Suprapubic skin (tissue), 4 donors: ENCODE results near the gene ENGASE. TPM values are rescaled to one million over a fixed set of nuclear protein-coding genes. Genes with fewer than 3 reads are reported as not detected.

ENCODE experiments used
- DNase-seq, 2 donors: peaks; one replicate each; pipeline ENCODE4 v3.0.0-alpha.2; 2019; ENCODE audit warnings: low spot score in 2 of 2
- H3K27ac ChIP-seq: fragments of 200-600 bp; sonication (generic); one replicate; pipeline ENCODE4 v1.5.1; 2019
- H3K27me3 ChIP-seq: fragments of 200-600 bp; sonication (generic); one replicate; pipeline ENCODE4 v1.5.1; 2019
- H3K36me3 ChIP-seq: fragments of 200-600 bp; sonication (generic); one replicate; pipeline ENCODE4 v1.5.1; 2019
- H3K4me1 ChIP-seq: fragments of 200-600 bp; sonication (generic); one replicate; pipeline ENCODE4 v1.5.1; 2019
- H3K4me3 ChIP-seq: fragments of 200-600 bp; sonication (generic); one replicate; pipeline ENCODE4 v1.5.1; 2019; ENCODE audit warnings: mild to moderate bottlenecking
- H3K9me3 ChIP-seq: fragments of 200-600 bp; sonication (generic); one replicate; pipeline ENCODE4 v1.5.1; 2019
- CTCF ChIP-seq, 2 donors: fragments of 200-600 bp in 1 of 2; fragments of 450-650 bp in 1 of 2; sonication (generic) in 1 of 2; IDR thresholded peaks; one replicate each; pipeline ENCODE4 v1.5.1; 2016 to 2019; ENCODE audit warnings: antibody characterized with exemption in 2 of 2, mild to moderate bottlenecking in 1 of 2, moderate library complexity in 1 of 2
- EP300 ChIP-seq: sonication (generic); formaldehyde crosslinking; IDR thresholded peaks from one replicate; pipeline ENCODE4 v1.6.1; 2017; ENCODE audit warnings: antibody characterized with exemption
- POLR2A ChIP-seq, 2 donors: fragments of 450-650 bp; IDR thresholded peaks; one replicate each; pipeline ENCODE4 v1.6.1; 2017; ENCODE audit warnings: antibody characterized with exemption in 2 of 2, mild to moderate bottlenecking in 2 of 2, moderate library complexity in 2 of 2
- POLR2AphosphoS5 ChIP-seq, 3 donors: sonication (generic); formaldehyde crosslinking; IDR thresholded peaks; one replicate each; pipeline ENCODE4 v1.6.1; 2017; ENCODE audit warnings: antibody characterized with exemption in 3 of 3
- WGBS: methylation state at CpG from one replicate; pipeline ENCODE4 v1.1.5; 2018; 5-methylcytosine and 5-hydroxymethylcytosine counted together
- total RNA-seq, 4 donors: library from RNA; depleted of rRNA; stranded (reverse); fragments of >200 nt; gene quantifications; one replicate each; pipeline ENCODE4 v1.1.0, GENCODE V29; 2016

Gene ENGASE
- total RNA-seq, 4 donors from 2014 or later = 20.6 to 87.6 (median 38.4) TPM

- TF ChIP-seq POLR2AphosphoS5 (IDR thresholded peaks at IDR 0.05) (no peak), EP300 (no peak), POLR2A (IDR thresholded peaks at IDR 0.05) (no peak), CTCF (IDR thresholded peaks at IDR 0.05) (no peak)
- WGBS = 86% methylated on average over 20 of the region's 21 CpGs
- no peak for DNase-seq
- H3K36me3 ChIP-seq = no peaks in the 10 kb centered on the region
- H3K4me1 ChIP-seq = peaks cover 23% of the 10 kb centered on the region
- H3K27ac ChIP-seq = peak overlapping the region; percentile 7
- no peaks in the 10 kb centered on the region for H3K9me3 ChIP-seq
- no peaks in the 10 kb centered on the region for H3K27me3 ChIP-seq
- no peak overlapping the region for H3K4me3 ChIP-seq
Measured at GRCh38 chr17:79048826-79049755, 25.5 kb upstream of the ENGASE start.

GRCh38 chr17:79049821-79050220 is 24.8 kb upstream of the ENGASE start:
- Histone ChIP-seq H3K9me3 (no peaks in the 10 kb centered on the region), H3K4me1 (peaks cover 23% of the 10 kb centered on the region), H3K27me3 (no peaks in the 10 kb centered on the region), H3K4me3 (no peak overlapping the region), H3K27ac (no peak overlapping the region), H3K36me3 (no peaks in the 10 kb centered on the region)
- 87% methylated on average over 6 of the region's 11 CpGs for WGBS
- TF ChIP-seq CTCF (IDR thresholded peaks at IDR 0.05) = no peak
- no peak for TF ChIP-seq POLR2AphosphoS5 (IDR thresholded peaks at IDR 0.05)
- TF ChIP-seq EP300 = no peak
- TF ChIP-seq POLR2A (IDR thresholded peaks at IDR 0.05) = no peak
- no peak for DNase-seq

- TF ChIP-seq EP300 = no peak
- no peak for TF ChIP-seq POLR2A (IDR thresholded peaks at IDR 0.05)
- no peak for TF ChIP-seq CTCF (IDR thresholded peaks at IDR 0.05)
- TF ChIP-seq POLR2AphosphoS5 (IDR thresholded peaks at IDR 0.05) = no peak
- no peaks in the 10 kb centered on the region for H3K36me3 ChIP-seq
- DNase-seq = no peak
- WGBS = 87% methylated on average over 3 of the region's 6 CpGs
- no peaks in the 10 kb centered on the region for H3K9me3 ChIP-seq
- H3K27ac ChIP-seq = no peak overlapping the region
- H3K27me3 ChIP-seq = no peaks in the 10 kb centered on the region
- H3K4me1 ChIP-seq = peaks cover 21% of the 10 kb centered on the region
- H3K4me3 ChIP-seq = no peak overlapping the region
Measured at GRCh38 chr17:79050551-79050950, 24.1 kb upstream of the ENGASE start.

GRCh38 chr17:79051306-79051705 is 23.3 kb upstream of the ENGASE start:
- H3K4me1 ChIP-seq = peaks cover 14% of the 10 kb centered on the region
- no peak overlapping the region for H3K4me3 ChIP-seq
- no peaks in the 10 kb centered on the region for H3K27me3 ChIP-seq
- 94% methylated on average over 6 of the region's 6 CpGs for WGBS
- H3K9me3 ChIP-seq = no peaks in the 10 kb centered on the region
- DNase-seq = no peak
- H3K36me3 ChIP-seq = no peaks in the 10 kb centered on the region
- H3K27ac ChIP-seq = no peak overlapping the region
- TF ChIP-seq POLR2A (IDR thresholded peaks at IDR 0.05) (no peak), POLR2AphosphoS5 (IDR thresholded peaks at IDR 0.05) (no peak), CTCF (IDR thresholded peaks at IDR 0.05) (no peak), EP300 (no peak)

GRCh38 chr17:79052131-79052530 is 22.5 kb upstream of the ENGASE start:
- no peak overlapping the region for H3K27ac ChIP-seq
- no peaks in the 10 kb centered on the region for H3K9me3 ChIP-seq
- H3K36me3 ChIP-seq = no peaks in the 10 kb centered on the region
- no peak for TF ChIP-seq POLR2AphosphoS5 (IDR thresholded peaks at IDR 0.05)
- no peak for TF ChIP-seq CTCF (IDR thresholded peaks at IDR 0.05)
- no peak for TF ChIP-seq POLR2A (IDR thresholded peaks at IDR 0.05)
- TF ChIP-seq EP300 = no peak
- H3K4me1 ChIP-seq = peaks cover 9% of the 10 kb centered on the region
- H3K4me3 ChIP-seq = no peak overlapping the region
- DNase-seq = no peak
- no peaks in the 10 kb centered on the region for H3K27me3 ChIP-seq
- 67% methylated on average over 1 of the region's 1 CpG for WGBS
